ENCODE results near the gene BFSP2. TPM values are rescaled to one million over a fixed set of nuclear protein-coding genes. Genes with fewer than 3 reads are reported as not detected.

The BFSP2 gene
- total RNA-seq, 2 experiments from 2014 or later: 0.61 TPM; not detected in 1

DNA sequence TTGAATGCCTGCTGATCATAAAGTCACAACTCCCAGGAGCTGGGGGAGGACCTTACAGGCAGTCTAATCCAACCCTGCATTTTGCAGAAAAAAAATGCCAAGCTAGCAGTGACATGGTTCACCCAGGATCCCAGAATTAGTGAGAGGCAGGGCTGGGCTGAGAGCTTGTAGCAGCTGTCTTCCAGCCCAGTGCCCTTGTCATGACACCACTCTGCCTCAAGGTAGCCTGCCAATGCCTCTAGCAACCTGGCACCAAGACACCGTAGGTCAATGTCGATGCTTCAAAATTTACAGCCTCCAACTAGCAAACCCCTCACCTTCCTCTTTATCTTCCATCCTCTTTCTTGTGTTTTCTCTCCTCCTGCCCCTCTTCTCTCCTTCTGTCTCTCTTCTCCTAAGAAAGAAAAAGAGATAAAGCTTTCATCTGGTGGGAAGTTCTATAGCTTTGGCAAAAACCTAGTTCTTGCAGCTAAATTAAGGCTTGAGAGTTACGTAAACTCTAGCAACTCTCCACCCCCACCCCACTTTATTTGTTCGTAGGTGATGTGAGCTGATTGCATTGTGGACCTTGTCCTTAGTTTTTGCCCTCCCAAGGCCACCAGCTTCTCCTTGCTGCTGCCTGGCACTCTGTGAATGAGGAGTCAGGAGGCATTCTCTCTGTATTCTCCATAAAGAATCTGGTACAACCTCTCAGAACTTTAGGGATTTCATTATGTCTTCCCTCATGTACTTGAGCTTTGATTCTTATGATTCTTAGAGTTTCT is 18.3 kb upstream of the BFSP2 start:
- ChIA-PET CTCF (no interaction called here), POLR2A (no interaction called here)

DNA sequence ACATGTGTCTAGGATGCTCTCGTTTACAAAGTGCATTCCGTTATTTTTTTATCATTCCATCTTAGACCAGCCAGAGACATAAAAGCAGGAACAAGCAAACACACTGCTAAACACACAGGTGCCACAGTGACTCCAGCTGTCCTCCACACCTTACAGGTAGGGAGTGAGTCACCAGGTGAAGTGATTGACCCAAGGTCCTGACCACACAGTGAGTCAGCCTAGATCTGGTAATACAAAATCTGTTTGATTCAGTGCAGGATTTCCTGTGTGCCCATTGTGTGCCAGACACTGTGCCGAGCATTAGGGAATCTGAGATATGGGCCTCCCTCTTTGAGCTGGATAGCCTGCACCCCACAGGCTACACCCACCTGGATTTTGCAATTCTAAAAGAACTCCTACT is 16.7 kb upstream of the BFSP2 start:
- CTCF ChIA-PET: interaction anchor here (1.1 kb wide), 1 partner anchor 8 kb away, joined by 3 read pairs; no protein-coding TSS in a partner anchor
- POLR2A ChIA-PET: no interaction called here

DNA sequence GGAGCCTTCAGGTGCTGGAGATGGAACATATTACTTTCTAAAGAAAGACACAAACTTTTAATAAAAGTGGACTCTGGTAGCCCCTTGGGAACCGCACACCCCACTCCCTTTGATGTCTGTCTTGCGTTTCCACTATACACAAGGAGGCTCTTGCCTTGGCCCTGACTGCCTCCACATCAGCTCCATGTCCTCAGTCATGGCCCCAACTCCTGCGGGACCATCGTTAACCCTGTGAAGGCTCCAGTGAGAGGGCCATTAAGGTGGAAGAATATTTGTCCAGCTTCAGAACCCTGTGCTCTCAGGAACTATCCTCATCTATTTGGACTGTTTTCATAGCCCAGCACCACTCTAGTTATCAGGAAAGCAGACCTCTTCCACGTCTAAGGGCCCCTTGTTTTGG is 16.1 kb upstream of the BFSP2 start:
- ChIA-PET CTCF (interaction anchor here (1.1 kb wide), 1 partner anchor 7 kb away, joined by 3 read pairs; no protein-coding TSS in a partner anchor), POLR2A (no interaction called here)

DNA sequence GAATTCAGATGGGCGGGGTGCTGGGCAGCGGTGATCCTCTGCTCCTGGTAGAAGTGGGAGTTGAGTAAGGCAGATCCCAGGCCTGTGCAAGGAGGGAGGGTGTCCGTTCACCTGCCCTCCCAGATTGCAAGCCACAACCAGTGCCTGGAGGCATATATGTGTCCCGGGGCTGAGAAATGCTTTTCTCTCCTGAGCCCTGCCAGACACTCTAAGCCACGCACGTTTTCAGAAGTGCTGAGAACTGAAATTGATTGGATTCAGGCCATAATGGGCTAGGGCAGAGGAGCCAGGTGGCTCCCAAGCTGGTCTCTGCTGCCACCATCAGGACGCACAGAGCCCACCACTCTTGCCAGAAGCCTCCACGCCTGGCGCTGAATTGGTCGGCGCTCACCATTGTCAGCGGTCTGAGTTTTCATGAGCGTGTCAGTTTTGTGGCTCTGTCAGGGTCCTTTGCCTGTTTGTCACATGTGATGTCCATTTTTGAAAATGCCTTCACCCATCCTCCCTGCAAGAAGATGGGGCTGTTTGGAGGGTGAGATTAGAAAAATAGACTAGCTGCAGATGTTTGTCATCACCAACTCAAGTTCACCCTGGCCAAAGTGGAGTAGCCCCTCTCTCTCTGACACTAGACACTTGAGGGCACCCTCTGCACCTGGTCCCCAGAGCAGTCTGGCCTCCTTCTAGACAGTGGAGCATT is 15.4 kb upstream of the BFSP2 start:
- POLR2A ChIA-PET: interaction anchor here (0.6 kb wide), 1 partner anchor 57 kb away, joined by 5 read pairs; no protein-coding TSS in a partner anchor
- CTCF ChIA-PET: no interaction called here

DNA sequence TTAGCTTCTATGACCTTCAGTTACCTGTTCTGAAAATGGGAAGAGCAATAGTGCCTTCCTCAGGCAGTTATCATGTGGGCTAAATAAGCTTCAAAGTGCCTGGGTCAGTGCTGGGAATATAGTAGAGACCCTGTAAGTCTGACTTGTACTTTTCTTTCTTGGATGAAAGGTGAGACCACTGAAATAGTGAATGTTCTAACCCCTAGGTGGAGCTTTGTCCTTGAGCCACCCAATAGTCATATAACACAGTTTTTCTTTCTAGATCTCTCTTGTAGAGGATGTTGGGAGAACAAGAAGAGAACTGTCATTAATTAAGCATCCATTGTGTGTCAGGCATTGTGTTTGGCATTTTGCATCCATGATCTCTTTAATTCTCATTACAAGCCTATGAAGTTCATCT is 13.0 kb upstream of the BFSP2 start:
- POLR2A ChIA-PET: no interaction called here
- CTCF ChIA-PET: no interaction called here

DNA sequence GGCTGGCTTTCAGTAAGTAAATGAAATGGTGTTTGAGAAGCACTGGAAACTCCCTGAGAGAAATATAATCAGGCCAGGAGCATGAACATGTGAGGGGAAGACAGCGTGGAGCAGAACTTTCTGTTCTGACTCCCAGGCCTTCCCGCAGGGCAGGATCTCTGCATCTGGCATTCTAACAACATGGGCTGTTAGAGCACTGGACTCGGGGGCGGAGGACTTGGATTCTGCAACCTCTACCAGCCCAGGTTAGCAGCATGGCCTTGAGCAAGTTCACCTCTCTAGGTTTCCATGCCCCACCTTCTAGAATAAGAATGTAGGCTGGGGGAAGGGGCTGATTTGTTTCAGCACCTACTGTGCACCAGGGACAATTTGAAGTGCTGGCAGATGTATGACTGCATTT is 12.5 kb upstream of the BFSP2 start:
- CTCF ChIA-PET: no interaction called here
- POLR2A ChIA-PET: no interaction called here

DNA sequence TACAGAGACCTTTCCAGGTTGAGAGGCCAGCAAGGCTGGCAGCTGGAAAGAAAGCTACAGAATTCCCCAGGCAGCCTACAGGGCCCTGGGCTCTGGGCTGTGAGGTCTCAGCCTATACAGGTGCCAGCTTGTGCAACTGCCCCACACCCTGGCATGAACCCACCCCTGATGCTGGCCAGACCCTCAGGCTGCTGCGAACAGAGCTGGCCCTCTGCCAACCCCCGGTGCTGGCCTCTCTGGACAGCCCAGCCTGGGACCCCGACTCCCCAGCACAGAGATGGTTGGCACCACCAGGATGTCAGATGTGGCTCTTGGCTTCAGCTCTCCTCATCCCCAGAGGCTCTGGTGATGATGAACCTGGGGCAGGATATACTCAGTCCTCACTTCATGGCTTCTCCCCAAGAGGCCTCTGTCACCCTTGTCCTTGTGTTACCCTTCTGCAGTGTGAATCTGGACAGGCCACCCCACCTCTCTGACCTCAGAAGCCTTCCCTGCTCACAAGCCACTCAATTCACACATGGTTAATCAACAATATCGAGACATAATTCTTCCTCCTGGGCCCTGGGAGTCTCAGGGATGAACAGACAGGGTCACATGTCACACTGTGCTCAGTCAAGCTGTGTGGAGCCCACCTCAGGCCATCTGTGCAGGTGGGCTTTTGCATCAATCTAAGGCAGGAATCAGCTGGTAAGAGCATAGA is 11.0 kb upstream of the BFSP2 start:
- ChIA-PET CTCF (no interaction called here), POLR2A (no interaction called here)

DNA sequence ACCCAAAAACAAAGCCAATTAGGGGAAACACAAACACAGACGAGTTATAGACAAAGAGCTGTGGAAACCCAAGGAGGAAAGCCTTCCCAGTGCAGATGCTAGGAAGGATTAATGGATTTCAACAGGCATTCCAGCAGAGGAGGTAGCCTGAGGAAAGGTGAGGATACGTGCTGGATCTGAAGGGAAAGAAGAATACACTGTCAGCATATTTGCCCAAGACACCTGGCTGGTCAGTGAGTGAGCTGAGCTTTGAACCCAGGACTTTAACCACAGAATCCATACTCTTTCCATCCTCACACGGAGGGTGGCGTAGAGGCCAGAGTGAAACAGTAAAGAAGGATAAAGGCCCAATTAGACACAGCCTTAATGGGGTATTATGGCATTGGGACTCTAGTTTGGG is 9.1 kb upstream of the BFSP2 start:
- POLR2A ChIA-PET: no interaction called here
- CTCF ChIA-PET: interaction anchor here (0.6 to 1.0 kb wide), 4 partner anchors 8 to 148 kb away, joined by 3 to 5 read pairs (median 3); no protein-coding TSS in a partner anchor

DNA sequence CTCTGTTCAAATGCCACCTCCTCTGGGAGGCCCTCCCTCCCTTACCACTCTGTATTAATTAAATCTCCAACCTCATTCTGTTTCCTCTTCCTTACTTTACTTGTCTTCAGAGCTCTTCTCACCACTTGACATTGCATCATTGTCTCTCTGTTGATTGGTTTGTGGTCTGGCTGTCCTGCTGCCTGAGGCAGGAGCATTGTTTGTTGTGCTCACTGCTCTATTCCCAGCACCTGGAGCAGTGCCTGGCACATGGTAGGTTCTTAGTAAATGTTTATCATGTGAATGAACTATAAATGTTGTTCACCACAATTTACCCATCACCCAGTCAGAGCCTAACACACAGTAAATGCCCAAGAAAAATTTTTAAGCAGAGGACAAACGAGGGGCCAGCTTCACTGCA is 6.7 kb upstream of the BFSP2 start:
- ChIA-PET POLR2A (no interaction called here), CTCF (no interaction called here)

DNA sequence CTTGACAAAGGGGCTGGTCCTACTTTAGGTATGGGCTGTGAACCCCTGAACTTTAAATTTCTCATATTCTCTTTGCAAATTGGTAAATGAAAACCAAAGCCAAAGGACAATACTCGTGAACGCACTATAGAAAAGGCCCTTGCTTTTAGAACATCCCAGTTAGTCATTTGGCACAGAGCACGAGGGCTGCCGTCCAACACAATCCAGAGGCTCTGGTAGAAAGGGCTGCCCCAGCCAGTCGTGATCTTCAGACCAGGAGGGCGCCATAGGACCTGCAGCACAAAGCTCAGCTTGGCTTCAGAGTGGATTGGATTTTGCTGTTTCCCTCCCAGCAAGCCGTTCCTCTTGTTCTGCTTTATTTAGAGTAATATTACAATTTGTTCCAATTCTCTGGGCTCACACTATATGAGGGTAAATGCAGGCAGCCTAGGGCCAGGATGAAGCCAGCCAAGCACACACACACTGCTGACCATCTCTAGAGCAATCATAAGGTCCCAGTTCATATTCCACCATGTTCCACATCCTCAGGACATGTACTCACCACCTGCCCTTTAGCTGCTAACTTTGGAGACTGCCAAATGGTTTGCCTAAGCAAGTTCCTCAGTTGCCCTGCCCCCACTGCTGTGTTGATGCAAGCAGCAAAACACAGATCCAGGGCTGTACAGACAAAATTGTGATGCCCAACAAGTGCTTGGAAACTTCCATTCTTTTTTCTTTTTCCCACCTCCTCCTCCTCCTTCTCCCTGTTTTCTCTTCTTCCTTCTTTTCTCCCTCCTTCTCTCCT is 6.0 kb upstream of the BFSP2 start:
- CTCF ChIA-PET: no interaction called here
- POLR2A ChIA-PET: no interaction called here

DNA sequence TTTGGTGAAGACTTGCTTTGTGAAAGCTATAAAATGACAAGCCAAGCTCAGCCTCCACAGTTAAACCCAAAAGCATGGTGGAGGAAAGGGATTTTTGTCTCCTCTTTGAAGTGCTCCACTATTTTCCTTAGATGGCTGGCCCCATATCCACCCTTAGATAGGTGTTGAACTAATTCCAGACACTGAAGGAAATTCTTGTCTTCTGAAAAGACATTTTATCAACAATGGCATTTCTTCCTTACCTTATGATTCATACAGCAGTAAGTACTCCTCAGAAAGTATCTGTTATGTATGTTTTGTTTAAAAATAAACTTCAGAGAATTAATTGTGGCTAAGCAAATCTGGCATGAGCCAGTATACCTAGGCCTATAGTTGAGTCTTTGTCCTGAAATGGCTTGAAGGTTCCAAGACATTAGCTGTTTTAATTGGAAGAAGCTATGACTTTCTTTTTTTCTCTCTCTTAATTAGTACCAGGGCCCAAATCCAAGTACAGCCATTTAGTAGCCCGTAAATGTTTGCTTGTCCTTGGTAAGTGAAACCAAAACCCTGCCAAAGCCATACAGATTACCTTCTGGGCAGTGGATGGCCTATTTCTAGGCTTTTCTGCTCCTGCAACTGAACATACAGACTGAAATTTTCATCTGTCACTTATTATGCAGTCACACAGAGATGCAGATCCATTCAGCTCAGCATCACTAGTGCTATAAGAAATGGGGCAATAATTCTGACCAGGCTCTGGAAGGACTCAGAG is 5.1 kb upstream of the BFSP2 start:
- CTCF ChIA-PET: no interaction called here
- POLR2A ChIA-PET: no interaction called here

DNA sequence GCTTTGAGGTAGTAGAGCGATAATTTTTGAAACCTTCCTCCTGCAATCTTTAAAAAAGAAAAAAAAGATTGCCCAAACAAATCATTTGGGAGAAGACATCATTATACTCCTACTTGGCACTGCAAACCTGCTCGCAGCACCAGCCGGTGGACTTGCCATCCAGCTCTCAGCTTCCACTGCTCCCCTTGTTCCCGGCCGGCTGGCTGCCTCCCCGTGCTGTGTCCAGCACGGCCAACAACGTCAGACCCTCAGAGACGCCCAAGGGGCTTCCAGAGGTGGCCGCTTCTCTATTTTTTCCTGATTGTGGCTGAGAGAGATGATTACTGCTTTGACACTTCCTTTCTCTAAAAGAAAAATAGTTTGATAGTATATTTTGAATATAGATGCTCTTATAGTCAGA is 3.0 kb upstream of the BFSP2 start:
- CTCF ChIA-PET: no interaction called here

DNA sequence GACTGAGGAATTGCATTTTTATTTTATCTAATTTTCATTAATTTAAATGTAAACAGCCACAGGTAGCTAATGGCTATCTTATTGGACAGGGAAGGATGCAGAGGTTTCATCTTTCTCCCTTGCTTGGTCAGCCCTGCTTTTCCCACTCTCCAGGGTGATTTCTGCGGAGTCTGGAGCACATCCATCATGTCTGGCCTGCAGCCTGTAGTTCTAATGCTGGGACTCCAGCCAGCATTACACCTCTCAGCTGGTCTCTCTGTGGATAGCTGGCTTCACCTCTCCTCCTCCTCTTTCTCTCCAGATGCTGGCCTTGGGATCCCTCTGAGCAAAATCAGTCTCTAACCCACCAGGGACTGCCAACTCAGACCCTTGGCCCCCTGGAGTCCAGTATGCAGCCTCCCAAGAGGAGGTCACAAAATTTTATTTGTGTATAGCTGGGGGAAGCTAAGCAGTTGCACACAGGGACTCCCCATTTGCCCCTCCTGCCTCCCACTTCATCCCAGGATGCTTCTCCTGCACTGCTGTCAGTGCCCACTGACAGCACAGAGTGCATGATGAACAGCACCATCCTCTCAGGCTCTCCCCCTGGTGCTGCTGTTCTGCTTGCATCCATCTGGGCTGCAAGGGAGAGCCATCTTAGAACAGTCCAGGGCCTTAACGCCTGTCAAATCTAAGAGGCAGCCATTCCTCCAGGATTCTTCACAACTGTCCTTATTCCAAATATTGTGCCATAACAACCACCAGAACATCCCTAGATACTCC is 1.7 kb downstream of the BFSP2 start:
- CTCF ChIA-PET: no interaction called here
- POLR2A ChIA-PET: no interaction called here

More for the DNA sequence above, 3.0 kb upstream of the BFSP2 start:
- POLR2A ChIA-PET: no interaction called here

DNA sequence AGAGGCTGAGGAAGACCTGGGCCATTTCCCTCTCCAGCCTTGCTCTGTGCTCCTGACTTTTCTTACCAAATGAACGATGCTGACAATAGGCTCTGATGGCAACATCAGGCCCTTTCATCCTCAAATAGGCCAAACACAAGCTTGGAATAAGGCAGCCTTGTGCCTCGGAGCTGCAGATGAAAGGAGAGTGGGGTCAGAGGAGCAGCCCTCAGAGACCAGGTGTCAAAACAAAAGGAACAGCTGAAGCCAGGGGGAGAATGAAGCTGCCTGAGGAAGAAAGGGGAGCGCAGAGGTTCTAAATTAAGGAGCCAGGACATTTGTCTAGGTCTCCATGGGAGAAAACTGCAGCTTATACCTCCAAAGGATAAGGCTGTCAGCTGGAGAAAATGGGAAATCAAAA is 5.1 kb downstream of the BFSP2 start:
- ChIA-PET POLR2A (no interaction called here), CTCF (no interaction called here)

DNA sequence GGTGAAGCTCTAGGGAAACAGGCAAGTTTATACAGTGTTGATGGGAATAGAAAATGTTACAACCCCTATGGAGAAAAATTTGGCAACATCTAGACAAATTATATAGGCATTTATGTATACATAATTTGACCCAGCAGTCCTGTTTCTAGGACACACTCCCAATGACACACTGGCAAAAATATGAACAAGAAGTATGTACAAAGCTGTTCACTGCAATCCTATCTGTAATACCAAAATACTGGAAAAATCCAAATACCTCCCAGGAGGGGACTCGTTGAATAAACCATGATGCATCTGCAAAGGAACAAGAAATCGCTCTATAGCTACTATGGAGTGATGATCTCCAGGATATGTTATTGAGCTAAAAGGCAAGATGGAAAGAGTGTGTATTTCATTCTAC is 8.5 kb downstream of the BFSP2 start:
- POLR2A ChIA-PET: no interaction called here
- CTCF ChIA-PET: no interaction called here

DNA sequence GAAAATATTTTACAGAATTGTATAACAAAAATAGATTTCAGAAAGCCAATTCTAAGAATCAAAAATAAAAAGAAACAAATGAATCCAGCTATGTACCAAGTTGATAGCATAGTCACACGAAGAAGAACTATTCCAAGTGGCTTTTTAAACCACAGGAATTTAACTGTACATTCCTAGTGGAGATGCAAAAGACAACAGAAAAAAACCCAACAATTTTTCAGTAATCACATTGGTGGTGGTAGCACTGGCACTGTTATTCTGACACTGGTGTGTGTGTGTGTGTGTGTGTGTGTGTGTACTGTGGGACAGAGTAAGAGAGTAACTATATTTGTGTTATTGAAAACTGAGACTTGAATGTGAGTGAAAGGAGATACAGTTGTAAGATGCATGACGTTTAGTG is 9.1 kb downstream of the BFSP2 start:
- CTCF ChIA-PET: no interaction called here
- POLR2A ChIA-PET: no interaction called here

DNA sequence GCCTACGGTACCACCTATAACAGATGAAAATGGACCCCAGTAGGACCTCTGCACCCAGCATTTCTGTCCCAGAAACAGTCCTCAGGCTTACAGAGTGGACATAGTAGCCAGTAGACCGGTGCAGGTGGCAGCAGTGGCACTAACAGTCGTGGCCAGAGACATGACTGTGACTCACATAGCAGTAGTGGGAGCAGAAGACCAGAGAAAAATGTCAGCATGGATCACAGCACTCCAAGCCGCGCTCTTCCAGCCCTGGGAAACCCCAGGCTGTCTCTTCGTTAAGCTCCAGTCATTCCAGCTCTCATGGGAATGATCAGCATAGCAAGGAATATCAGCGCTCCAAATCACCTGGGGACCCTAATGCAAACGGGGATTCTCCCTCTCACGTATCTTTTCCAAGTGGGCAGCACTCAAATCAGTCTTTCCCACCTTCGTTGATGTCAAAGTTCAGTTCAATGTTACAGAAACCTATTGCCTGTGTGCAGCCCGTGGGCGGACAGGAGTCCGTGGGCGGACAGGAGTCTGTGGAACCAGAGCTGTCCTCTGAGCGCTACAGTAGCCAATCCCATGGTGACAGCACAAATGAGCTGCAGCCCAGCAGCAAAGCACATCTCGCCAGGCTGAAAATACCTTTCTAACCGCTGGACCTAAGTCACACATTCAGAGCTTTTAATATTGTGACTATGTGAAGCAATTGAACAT is 10.5 kb downstream of the BFSP2 start:
- CTCF ChIA-PET: no interaction called here

More for the DNA sequence above, 10.5 kb downstream of the BFSP2 start:
- POLR2A ChIA-PET: no interaction called here
